ENCODE measurements around the gene HELZ. TPM values are rescaled to one million over a fixed set of nuclear protein-coding genes. Genes with fewer than 3 reads are reported as not detected.

Gene HELZ
- total and polyA plus RNA-seq, 2 donors (not counting 1 experiment from before 2014, with no cell fraction given): 18.9 to 28.1 TPM

DNA sequence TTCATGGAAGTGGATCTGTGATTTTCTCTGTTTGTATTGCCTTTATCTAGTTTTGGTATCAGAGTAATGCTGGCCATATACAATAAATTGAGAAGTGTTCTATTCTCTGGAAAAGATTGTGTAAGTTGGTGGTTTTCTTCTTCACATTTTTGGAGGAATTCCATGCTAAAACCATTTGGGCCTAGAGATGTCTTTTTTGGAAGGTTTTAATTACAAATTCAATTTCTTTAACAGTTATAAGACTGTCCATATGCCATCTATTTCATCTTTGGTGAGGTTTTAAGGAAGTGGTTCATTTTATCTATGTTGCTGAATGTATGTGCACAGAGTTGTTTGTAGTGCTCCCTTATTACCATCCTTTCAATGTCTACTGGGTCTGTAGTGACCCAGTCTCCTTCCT is 154.7 kb downstream of the HELZ start:
- no peak overlapping the region for H3K9ac ChIP-seq (ENCODE audit: insufficient read depth, low read length)
- no peak for DNase-seq (ENCODE audit: low read depth in 2 of 2)
- H3K4me3 ChIP-seq (replicated peaks in 1 of 4; ENCODE audit: control extremely low read depth in 1 of 4, insufficient read depth in 1 of 4, low read depth in 3 of 4, low read length in 4 of 4): no peak overlapping the region
- no peaks in the 10 kb centered on the region for H3K27me3 ChIP-seq (ENCODE audit: control insufficient read depth, insufficient read depth, low read length)
- TF ChIP-seq, protein P1, sequence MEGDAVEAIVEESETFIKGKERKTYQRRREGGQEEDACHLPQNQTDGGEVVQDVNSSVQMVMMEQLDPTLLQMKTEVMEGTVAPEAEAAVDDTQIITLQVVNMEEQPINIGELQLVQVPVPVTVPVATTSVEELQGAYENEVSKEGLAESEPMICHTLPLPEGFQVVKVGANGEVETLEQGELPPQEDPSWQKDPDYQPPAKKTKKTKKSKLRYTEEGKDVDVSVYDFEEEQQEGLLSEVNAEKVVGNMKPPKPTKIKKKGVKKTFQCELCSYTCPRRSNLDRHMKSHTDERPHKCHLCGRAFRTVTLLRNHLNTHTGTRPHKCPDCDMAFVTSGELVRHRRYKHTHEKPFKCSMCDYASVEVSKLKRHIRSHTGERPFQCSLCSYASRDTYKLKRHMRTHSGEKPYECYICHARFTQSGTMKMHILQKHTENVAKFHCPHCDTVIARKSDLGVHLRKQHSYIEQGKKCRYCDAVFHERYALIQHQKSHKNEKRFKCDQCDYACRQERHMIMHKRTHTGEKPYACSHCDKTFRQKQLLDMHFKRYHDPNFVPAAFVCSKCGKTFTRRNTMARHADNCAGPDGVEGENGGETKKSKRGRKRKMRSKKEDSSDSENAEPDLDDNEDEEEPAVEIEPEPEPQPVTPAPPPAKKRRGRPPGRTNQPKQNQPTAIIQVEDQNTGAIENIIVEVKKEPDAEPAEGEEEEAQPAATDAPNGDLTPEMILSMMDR (conservative IDR thresholded peaks at IDR 0.05 in 1 of 2, IDR thresholded peaks at IDR 0.05 in 1 of 2; ENCODE audit: low read depth in 1 of 2, low read length in 2 of 2): no peak
- no peak for TF ChIP-seq EZH2 (IDR thresholded peaks at IDR 0.05; ENCODE audit: low read length, missing control alignments)
- H3K4me2 ChIP-seq (ENCODE audit: extremely low read depth, insufficient read depth, low read length): no peak overlapping the region
- no peaks in the 10 kb centered on the region for H3K79me2 ChIP-seq (ENCODE audit: control insufficient read depth, insufficient read depth, low read length)
- H3K36me3 ChIP-seq (ENCODE audit: control insufficient read depth, insufficient read depth, low read length): no peaks in the 10 kb centered on the region
- H4K20me1 ChIP-seq (ENCODE audit: control insufficient read depth, extremely low read depth, insufficient read depth, low read length): no peaks in the 10 kb centered on the region
- H3K4me1 ChIP-seq (ENCODE audit: control insufficient read depth, extremely low read depth, insufficient read depth, low read length): no peaks in the 10 kb centered on the region
- H3K9me3 ChIP-seq (ENCODE audit: control insufficient read depth, insufficient read depth, low read depth, low read length): no peaks in the 10 kb centered on the region
- H2AFZ ChIP-seq (ENCODE audit: low read length): no peak overlapping the region
- H3K27ac ChIP-seq (ENCODE audit: insufficient read depth, low read length): no peak overlapping the region

DNA sequence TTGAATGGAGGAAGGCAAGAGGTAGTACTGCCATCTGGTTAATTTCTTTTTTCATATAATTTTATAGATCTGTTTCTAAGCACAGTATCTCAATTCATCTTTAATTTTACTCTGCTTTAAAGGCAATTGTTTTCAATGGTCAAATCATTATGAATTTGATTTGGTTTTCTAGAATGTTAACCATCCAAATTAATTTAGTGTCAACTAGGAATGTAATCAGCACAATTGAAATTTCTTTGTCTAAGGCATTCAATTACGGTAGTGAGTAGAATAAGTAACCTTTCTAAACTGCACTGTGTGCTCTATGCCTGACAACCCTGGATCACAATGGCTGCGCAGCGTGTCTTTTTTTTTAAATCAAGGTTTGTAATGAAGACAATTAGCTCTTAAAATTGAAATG is 156.4 kb downstream of the HELZ start:
- no peaks in the 10 kb centered on the region for H3K9me3 ChIP-seq (ENCODE audit: control insufficient read depth, insufficient read depth, low read depth, low read length)
- no peak overlapping the region for H2AFZ ChIP-seq (ENCODE audit: low read length)
- H3K27me3 ChIP-seq (ENCODE audit: control insufficient read depth, insufficient read depth, low read length): no peaks in the 10 kb centered on the region
- H4K20me1 ChIP-seq (ENCODE audit: control insufficient read depth, extremely low read depth, insufficient read depth, low read length): no peaks in the 10 kb centered on the region
- no peak overlapping the region for H3K9ac ChIP-seq (ENCODE audit: insufficient read depth, low read length)
- DNase-seq (ENCODE audit: low read depth in 2 of 2): no peak
- H3K27ac ChIP-seq (ENCODE audit: insufficient read depth, low read length): no peak overlapping the region
- H3K79me2 ChIP-seq (ENCODE audit: control insufficient read depth, insufficient read depth, low read length): no peaks in the 10 kb centered on the region
- no peaks in the 10 kb centered on the region for H3K36me3 ChIP-seq (ENCODE audit: control insufficient read depth, insufficient read depth, low read length)
- no peaks in the 10 kb centered on the region for H3K4me1 ChIP-seq (ENCODE audit: control insufficient read depth, extremely low read depth, insufficient read depth, low read length)
- H3K4me3 ChIP-seq (replicated peaks in 1 of 4; ENCODE audit: control extremely low read depth in 1 of 4, insufficient read depth in 1 of 4, low read depth in 3 of 4, low read length in 4 of 4): no peak overlapping the region
- TF ChIP-seq, protein P1 (conservative IDR thresholded peaks at IDR 0.05 in 1 of 2, IDR thresholded peaks at IDR 0.05 in 1 of 2; ENCODE audit: low read depth in 1 of 2, low read length in 2 of 2): no peak
- no peak for TF ChIP-seq EZH2 (IDR thresholded peaks at IDR 0.05; ENCODE audit: low read length, missing control alignments)
- H3K4me2 ChIP-seq (ENCODE audit: extremely low read depth, insufficient read depth, low read length): no peak overlapping the region

DNA sequence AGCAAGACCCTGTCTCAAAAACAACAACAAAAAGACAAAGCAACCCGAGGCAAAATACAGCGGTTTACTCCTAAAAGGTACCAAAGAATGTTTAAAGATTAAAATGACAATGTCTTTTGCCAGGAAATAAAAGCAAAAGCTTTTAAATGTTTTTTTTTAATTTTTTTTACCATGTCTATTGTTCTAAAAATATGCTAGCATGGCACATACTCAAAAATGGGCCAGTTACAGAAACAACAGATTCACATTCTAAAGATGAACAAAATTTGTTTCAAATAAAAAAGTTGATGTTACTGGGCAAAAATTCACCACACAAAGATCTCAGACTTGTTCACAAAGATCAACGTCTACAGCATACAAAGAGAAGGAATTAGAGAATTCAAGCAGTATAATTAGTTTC is 159.6 kb downstream of the HELZ start:
- Histone ChIP-seq H3K27me3 (ENCODE audit: control insufficient read depth, insufficient read depth, low read length) (no peaks in the 10 kb centered on the region), H2AFZ (ENCODE audit: low read length) (no peak overlapping the region), H3K9ac (ENCODE audit: insufficient read depth, low read length) (no peak overlapping the region), H3K27ac (ENCODE audit: insufficient read depth, low read length) (no peak overlapping the region), H3K36me3 (ENCODE audit: control insufficient read depth, insufficient read depth, low read length) (no peaks in the 10 kb centered on the region), H3K9me3 (ENCODE audit: control insufficient read depth, insufficient read depth, low read depth, low read length) (no peaks in the 10 kb centered on the region), H3K4me2 (ENCODE audit: extremely low read depth, insufficient read depth, low read length) (no peak overlapping the region), H3K79me2 (ENCODE audit: control insufficient read depth, insufficient read depth, low read length) (no peaks in the 10 kb centered on the region), H3K4me1 (ENCODE audit: control insufficient read depth, extremely low read depth, insufficient read depth, low read length) (no peaks in the 10 kb centered on the region), H3K4me3 (replicated peaks in 1 of 4; ENCODE audit: control extremely low read depth in 1 of 4, insufficient read depth in 1 of 4, low read depth in 3 of 4, low read length in 4 of 4) (no peak overlapping the region), H4K20me1 (ENCODE audit: control insufficient read depth, extremely low read depth, insufficient read depth, low read length) (no peaks in the 10 kb centered on the region)
- TF ChIP-seq, protein P1 (conservative IDR thresholded peaks at IDR 0.05 in 1 of 2, IDR thresholded peaks at IDR 0.05 in 1 of 2; ENCODE audit: low read depth in 1 of 2, low read length in 2 of 2): no peak
- TF ChIP-seq EZH2 (IDR thresholded peaks at IDR 0.05; ENCODE audit: low read length, missing control alignments): no peak
- DNase-seq (ENCODE audit: low read depth in 2 of 2): no peak

Measured in fibroblast of lung (primary cell).